ENCODE data around the gene SRPX2.

GRCh38 chrX:100710816-100711215, 66.8 kb downstream of the SRPX2 start:
- TF ChIP-seq CREB1 (IDR thresholded peaks at IDR 0.05) (no peak), CREB1 (CRISPR knock-in tag; IDR thresholded peaks at IDR 0.05) (no peak), EP300 (IDR thresholded peaks at IDR 0.05; ENCODE audit: low read depth in 2 of 2, low read length in 2 of 2) (no peak), EP300 (CRISPR knock-in tag; IDR thresholded peaks at IDR 0.05; ENCODE audit: borderline replicate concordance) (no peak), MAZ (IDR thresholded peaks at IDR 0.05; ENCODE audit: borderline replicate concordance, low read depth, low read length) (no peak), MAZ (CRISPR knock-in tag; IDR thresholded peaks at IDR 0.05; ENCODE audit: low read depth) (no peak), POLR2A (IDR thresholded peaks at IDR 0.05; ENCODE audit: insufficient read depth in 1 of 2, low read depth in 2 of 2, low read length in 2 of 2) (no peak), BHLHE40 (IDR thresholded peaks at IDR 0.05; ENCODE audit: low read length) (no peak)
- TF ChIP-seq, protein P1, sequence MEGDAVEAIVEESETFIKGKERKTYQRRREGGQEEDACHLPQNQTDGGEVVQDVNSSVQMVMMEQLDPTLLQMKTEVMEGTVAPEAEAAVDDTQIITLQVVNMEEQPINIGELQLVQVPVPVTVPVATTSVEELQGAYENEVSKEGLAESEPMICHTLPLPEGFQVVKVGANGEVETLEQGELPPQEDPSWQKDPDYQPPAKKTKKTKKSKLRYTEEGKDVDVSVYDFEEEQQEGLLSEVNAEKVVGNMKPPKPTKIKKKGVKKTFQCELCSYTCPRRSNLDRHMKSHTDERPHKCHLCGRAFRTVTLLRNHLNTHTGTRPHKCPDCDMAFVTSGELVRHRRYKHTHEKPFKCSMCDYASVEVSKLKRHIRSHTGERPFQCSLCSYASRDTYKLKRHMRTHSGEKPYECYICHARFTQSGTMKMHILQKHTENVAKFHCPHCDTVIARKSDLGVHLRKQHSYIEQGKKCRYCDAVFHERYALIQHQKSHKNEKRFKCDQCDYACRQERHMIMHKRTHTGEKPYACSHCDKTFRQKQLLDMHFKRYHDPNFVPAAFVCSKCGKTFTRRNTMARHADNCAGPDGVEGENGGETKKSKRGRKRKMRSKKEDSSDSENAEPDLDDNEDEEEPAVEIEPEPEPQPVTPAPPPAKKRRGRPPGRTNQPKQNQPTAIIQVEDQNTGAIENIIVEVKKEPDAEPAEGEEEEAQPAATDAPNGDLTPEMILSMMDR (CRISPR knock-in tag; IDR thresholded peaks at IDR 0.05): no peak
